ENCODE results near the gene ARL6IP1.
"Not testable (repeated sequence)": the region's sequence is repeated elsewhere in the genome, so short reads cannot be mapped to it uniquely, and the experiment has no call there.

GRCh38 chr16:18759598-18760520 is 41.5 kb downstream of the ARL6IP1 start:
- TF ChIP-seq POLR2A (IDR thresholded peaks at IDR 0.05), result not testable (repeated sequence)
- TF ChIP-seq CTCF (IDR thresholded peaks at IDR 0.05), result peak; percentile 46 to 66 (median 62)

Measured in uterus (tissue), 2 donors.